NCI-H69 (cell line): ENCODE results near the gene DUSP3.

Experiments
- DNase-seq: peaks from one replicate; lab custom pipeline; 2025; lab: John Stamatoyannopoulos, UW

Gene DUSP3

GRCh38 chr17:43768382-43768781 is 10.4 kb downstream of the DUSP3 start:
- DNase-seq, result no peak

GRCh38 chr17:43767713-43768059 is 11.1 kb downstream of the DUSP3 start:
- DNase-seq, result no peak

- no peak for DNase-seq
Measured at GRCh38 chr17:43767053-43767712, 11.6 kb downstream of the DUSP3 start.

- DNase-seq, result peak; percentile 58
Measured at GRCh38 chr17:43766413-43767052, 12.2 kb downstream of the DUSP3 start.

GRCh38 chr17:43760254-43760852 is 18.4 kb downstream of the DUSP3 start:
- DNase-seq, result peak; percentile 91

- no peak for DNase-seq
Measured at GRCh38 chr17:43759836-43760235, 18.9 kb downstream of the DUSP3 start.

GRCh38 chr17:43758497-43759174 is 20.1 kb downstream of the DUSP3 start, which contains the start of gene SOST:
TSS of gene SOST (minus strand) at chr17:43758791. CDS start at chr17:43758741, 50 bp downstream.
- DNase-seq, result no peak

GRCh38 chr17:43758086-43758485 is 20.7 kb downstream of the DUSP3 start:
- DNase-seq, result no peak

GRCh38 chr17:43757171-43757660 is 21.6 kb downstream of the DUSP3 start:
- no peak for DNase-seq

GRCh38 chr17:43756201-43756600 is 22.6 kb downstream of the DUSP3 start:
- no peak for DNase-seq

GRCh38 chr17:43755389-43755875 is 23.3 kb downstream of the DUSP3 start:
- peak; percentile 49 for DNase-seq

GRCh38 chr17:43754947-43755346 is 23.8 kb downstream of the DUSP3 start:
- DNase-seq, result no peak

GRCh38 chr17:43753493-43754129 is 25.2 kb downstream of the DUSP3 start:
- DNase-seq, result no peak

- no peak for DNase-seq
Measured at GRCh38 chr17:43750153-43750552, 28.6 kb downstream of the DUSP3 start.

- peak; percentile 7 for DNase-seq
Measured at GRCh38 chr17:43745541-43745940, 33.2 kb downstream of the DUSP3 start.

- no peak for DNase-seq
Measured at GRCh38 chr17:43741636-43742035, 37.1 kb downstream of the DUSP3 start.

- DNase-seq, result no peak
Measured at GRCh38 chr17:43740541-43740940, 38.2 kb downstream of the DUSP3 start.

- no peak for DNase-seq
Measured at GRCh38 chr17:43737722-43738121, 41.1 kb downstream of the DUSP3 start.

- no peak for DNase-seq
Measured at GRCh38 chr17:43736389-43736788, 42.4 kb downstream of the DUSP3 start.

- DNase-seq, result no peak
Measured at GRCh38 chr17:43734376-43734775, 44.4 kb downstream of the DUSP3 start.

GRCh38 chr17:43733956-43734355 is 44.8 kb downstream of the DUSP3 start:
- DNase-seq, result no peak

GRCh38 chr17:43732958-43733357 is 45.8 kb downstream of the DUSP3 start:
- no peak for DNase-seq
